Measurements from ENCODE around the gene ALDH16A1. TPM values are rescaled to one million over a fixed set of nuclear protein-coding genes. Genes with fewer than 3 reads are reported as not detected.

Gene ALDH16A1
- total RNA-seq, 1 donor from 2014 or later, result 14.7 TPM

DNA sequence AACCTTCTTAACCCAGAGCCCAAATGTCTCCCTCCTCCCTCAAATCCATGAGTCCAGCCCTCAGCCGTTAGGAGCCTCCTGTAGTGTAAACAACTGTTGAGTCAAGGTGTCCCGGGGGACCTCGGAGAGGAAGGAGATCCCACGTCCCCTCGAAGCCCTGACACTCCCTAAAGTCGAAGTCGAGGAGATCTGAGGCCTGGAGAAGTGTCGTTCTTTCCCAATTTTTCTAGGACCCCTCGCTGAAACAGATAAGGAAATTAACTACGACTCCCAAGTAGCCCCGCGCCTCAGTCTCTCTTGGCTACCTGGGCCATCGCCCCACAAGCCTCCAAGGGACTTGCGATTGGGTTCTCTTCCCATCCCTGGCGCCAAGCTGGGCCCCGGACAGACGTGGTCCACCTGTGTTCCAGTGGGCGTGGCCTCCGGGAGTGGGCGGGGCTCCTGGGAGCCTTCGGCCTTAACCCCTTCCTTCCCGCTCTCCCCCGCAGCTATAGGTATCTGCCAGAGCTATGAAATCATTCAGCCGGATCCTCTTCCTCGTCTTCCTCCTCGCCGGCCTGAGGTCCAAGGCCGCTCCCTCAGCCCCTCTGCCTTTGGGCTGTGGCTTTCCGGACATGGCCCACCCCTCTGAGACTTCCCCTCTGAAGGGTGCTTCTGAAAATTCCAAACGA lies 27.0 kb upstream of the ALDH16A1 start:
- Histone ChIP-seq H3K9me3 (ENCODE audit: low read depth) (no peaks in the 10 kb centered on the region), H3K27ac (no peak overlapping the region), H2AFZ (replicated peaks) (no peak overlapping the region), H3K4me2 (peak overlapping the region; percentile 69), H3K36me3 (no peaks in the 10 kb centered on the region), H3F3A (ENCODE audit: low read depth) (peaks cover 65% of the 10 kb centered on the region), H4K20me1 (ENCODE audit: low read depth) (peaks cover 7% of the 10 kb centered on the region), H3K27me3 (peaks cover 96% of the 10 kb centered on the region), H3K9ac (no peak overlapping the region), H3K4me3 (peak overlapping the region; percentile 10), H3K79me2 (ENCODE audit: low read depth) (no peaks in the 10 kb centered on the region), H3K4me1 (peaks cover 35% of the 10 kb centered on the region)
- peak; percentile 81 for DNase-seq (ENCODE audit: low spot score)
- Mint-ChIP-seq H3K4me1 (peaks cover 68% of the 10 kb centered on the region), H3K4me3 (peak overlapping the region; percentile 47), H3K36me3 (no peaks in the 10 kb centered on the region), H3K27ac (no peak overlapping the region), H3K27me3 (ENCODE audit: insufficient read depth, low read depth) (peaks cover 77% of the 10 kb centered on the region), H3K9me3 (peaks cover 12% of the 10 kb centered on the region)
- TF ChIP-seq, protein P1, sequence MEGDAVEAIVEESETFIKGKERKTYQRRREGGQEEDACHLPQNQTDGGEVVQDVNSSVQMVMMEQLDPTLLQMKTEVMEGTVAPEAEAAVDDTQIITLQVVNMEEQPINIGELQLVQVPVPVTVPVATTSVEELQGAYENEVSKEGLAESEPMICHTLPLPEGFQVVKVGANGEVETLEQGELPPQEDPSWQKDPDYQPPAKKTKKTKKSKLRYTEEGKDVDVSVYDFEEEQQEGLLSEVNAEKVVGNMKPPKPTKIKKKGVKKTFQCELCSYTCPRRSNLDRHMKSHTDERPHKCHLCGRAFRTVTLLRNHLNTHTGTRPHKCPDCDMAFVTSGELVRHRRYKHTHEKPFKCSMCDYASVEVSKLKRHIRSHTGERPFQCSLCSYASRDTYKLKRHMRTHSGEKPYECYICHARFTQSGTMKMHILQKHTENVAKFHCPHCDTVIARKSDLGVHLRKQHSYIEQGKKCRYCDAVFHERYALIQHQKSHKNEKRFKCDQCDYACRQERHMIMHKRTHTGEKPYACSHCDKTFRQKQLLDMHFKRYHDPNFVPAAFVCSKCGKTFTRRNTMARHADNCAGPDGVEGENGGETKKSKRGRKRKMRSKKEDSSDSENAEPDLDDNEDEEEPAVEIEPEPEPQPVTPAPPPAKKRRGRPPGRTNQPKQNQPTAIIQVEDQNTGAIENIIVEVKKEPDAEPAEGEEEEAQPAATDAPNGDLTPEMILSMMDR (IDR thresholded peaks at IDR 0.05), result no peak
- TF ChIP-seq EZH2 (IDR thresholded peaks at IDR 0.05) (no peak), EZH2phosphoT487 (IDR thresholded peaks at IDR 0.05) (peak; percentile 23)

DNA sequence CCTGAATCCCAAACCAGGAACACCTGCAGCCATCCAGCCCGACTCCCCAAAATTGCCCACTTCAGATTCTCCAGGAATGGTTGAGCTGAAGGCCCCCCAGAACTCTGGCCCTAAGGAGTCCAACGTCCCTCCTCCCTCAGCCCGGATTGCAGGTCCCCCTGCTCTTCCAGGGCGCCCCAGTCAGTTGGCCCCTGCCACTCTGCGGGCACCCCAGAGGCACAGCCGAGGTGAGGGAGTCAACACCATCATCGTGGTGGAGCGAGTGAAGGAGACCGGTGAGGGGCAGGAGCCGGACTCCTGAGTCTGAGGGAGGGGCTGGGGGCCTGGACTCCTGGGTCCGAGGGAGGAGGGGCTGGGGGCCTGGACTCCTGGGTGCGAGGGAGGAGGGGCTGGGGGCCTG lies 25.7 kb upstream of the ALDH16A1 start:
- H4K20me1 ChIP-seq (ENCODE audit: low read depth), result no peaks in the 10 kb centered on the region
- H3K9me3 Mint-ChIP-seq, result peaks cover 14% of the 10 kb centered on the region

DNA sequence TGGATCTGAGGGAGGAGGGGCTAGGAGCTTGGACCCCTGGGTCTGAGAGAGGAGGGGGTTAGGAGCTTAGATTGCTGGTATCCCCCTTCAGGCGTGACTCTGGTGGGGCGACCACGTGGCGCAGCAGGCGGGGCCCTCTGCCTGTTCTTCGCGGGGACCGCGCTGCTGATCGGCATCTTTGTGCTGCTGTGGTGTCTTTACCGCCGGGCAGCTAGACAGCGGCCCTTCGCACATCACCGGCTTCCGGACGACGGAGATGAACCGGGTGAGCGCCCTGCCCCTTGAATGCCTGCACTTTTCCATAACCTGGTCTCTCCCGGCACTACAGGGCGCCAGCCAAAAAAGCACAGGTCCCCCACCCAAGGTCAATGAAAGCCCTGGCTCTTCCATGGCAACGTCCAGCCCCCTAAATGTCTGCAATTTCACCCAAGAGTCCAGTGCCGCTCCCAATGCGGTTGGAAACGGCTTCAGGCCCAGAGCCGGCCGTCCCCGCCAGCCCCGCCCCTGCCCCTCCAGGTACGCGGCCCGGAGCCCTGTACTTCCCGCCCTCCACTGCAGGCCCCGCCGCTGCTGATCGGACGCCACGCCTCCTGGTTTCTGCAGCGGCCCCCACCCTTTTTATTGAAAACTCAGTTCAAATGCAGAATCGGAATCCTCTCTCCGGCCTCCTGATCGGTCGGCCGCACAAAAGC lies 25.0 kb upstream of the ALDH16A1 start:
- H3K27me3 Mint-ChIP-seq (ENCODE audit: insufficient read depth, low read depth), result peaks cover 67% of the 10 kb centered on the region

More for the DNA sequence above, 25.7 kb upstream of the ALDH16A1 start:
- Histone ChIP-seq H3K27ac (no peak overlapping the region), H3K79me2 (ENCODE audit: low read depth) (no peaks in the 10 kb centered on the region), H3K27me3 (peaks cover 96% of the 10 kb centered on the region), H3K4me1 (peaks cover 39% of the 10 kb centered on the region), H3K4me3 (no peak overlapping the region), H3K4me2 (no peak overlapping the region), H3K9me3 (ENCODE audit: low read depth) (no peaks in the 10 kb centered on the region), H3K36me3 (no peaks in the 10 kb centered on the region), H2AFZ (replicated peaks) (no peak overlapping the region), H3K9ac (no peak overlapping the region), H3F3A (ENCODE audit: low read depth) (peaks cover 66% of the 10 kb centered on the region)
- Mint-ChIP-seq H3K27me3 (ENCODE audit: insufficient read depth, low read depth) (peaks cover 70% of the 10 kb centered on the region), H3K4me3 (peak overlapping the region; percentile 47), H3K27ac (no peak overlapping the region), H3K4me1 (peaks cover 63% of the 10 kb centered on the region), H3K36me3 (no peaks in the 10 kb centered on the region)
- TF ChIP-seq EZH2phosphoT487 (IDR thresholded peaks at IDR 0.05) (no peak), EZH2 (IDR thresholded peaks at IDR 0.05) (no peak)
- TF ChIP-seq, protein P1 (IDR thresholded peaks at IDR 0.05), result no peak
- no peak for DNase-seq (ENCODE audit: low spot score)

More for the DNA sequence above, 25.0 kb upstream of the ALDH16A1 start:
- peak; percentile 80 for DNase-seq (ENCODE audit: low spot score)
- Histone ChIP-seq H3K79me2 (ENCODE audit: low read depth) (no peaks in the 10 kb centered on the region), H2AFZ (replicated peaks) (peak overlapping the region; percentile 30), H3F3A (ENCODE audit: low read depth) (peaks cover 67% of the 10 kb centered on the region), H3K27ac (no peak overlapping the region), H4K20me1 (ENCODE audit: low read depth) (no peaks in the 10 kb centered on the region), H3K27me3 (peaks cover 96% of the 10 kb centered on the region), H3K4me1 (peaks cover 40% of the 10 kb centered on the region), H3K36me3 (no peaks in the 10 kb centered on the region), H3K9me3 (ENCODE audit: low read depth) (no peaks in the 10 kb centered on the region), H3K9ac (no peak overlapping the region), H3K4me2 (peak overlapping the region; percentile 93), H3K4me3 (peak overlapping the region; percentile 50)
- TF ChIP-seq, protein P1 (IDR thresholded peaks at IDR 0.05), result no peak
- peak; percentile 56 for TF ChIP-seq EZH2 (IDR thresholded peaks at IDR 0.05)
- H3K4me3 Mint-ChIP-seq, result peak overlapping the region; percentile 87
- peaks cover 14% of the 10 kb centered on the region for H3K9me3 Mint-ChIP-seq
- no peaks in the 10 kb centered on the region for H3K36me3 Mint-ChIP-seq
- peak overlapping the region; percentile 46 for H3K27ac Mint-ChIP-seq
- peaks cover 58% of the 10 kb centered on the region for H3K4me1 Mint-ChIP-seq

Measured in neural progenitor cell (in vitro differentiated cells).